HG02852 (cell line): ENCODE data around the gene CNTRL.
"Not testable (repeated sequence)": the region's sequence is repeated elsewhere in the genome, so short reads cannot be mapped to it uniquely, and the experiment has no call there.

Experiments used
- ATAC-seq: cut with Tn5 transposase; IDR thresholded peaks from one replicate; pipeline ENCODE4 v1.9.1; 2021; ENCODE audit warnings: mild to moderate bottlenecking, moderate library complexity; ENCODE audit not compliant: unreplicated experiment

CNTRL gene

DNA sequence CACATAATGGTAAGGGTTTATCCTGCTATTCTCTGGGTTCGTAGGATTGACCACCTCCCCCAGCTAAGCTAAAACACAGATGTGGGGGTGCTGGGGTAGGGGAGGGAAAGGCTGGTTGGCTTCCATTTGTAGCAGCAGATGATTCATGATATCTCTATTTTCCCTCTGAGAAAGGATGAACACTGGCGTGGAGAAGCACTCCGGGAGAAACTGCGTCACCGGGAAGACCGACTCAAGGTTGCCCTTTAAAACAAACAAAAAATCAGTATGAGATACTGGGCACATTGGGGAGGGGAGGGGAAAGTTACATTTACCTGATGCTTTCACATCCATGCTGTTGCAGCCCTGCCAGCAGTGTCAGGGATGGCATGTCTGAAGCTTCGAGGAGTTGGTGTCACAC lies 98.7 kb downstream of the CNTRL start:
- no peak for ATAC-seq

- no peak for ATAC-seq
Measured at GRCh38 chr9:121178676-121179372, 104.1 kb downstream of the CNTRL start.

DNA sequence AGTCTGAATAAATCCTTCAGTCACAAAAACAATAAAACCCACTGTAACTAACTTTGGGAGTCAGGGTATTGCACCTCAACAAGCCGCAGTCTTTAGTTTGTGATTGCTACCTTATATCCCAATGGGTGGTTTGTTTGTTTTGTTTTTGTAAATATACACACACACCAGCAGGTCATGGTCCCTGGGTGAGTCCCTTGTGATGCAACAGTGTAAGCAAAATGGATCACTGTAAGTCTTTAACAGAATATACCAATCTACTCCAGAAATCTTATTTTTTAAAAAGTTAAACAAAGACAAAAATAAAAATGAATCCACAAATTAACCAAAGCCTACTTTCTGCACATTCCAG lies 104.6 kb downstream of the CNTRL start:
- not testable (repeated sequence) for ATAC-seq

- ATAC-seq = no peak
Measured at GRCh38 chr9:121179930-121180681, 105.4 kb downstream of the CNTRL start.

GRCh38 chr9:121182101-121182836 lies 107.5 kb downstream of the CNTRL start:
- no peak for ATAC-seq

GRCh38 chr9:121182989-121183388 lies 108.2 kb downstream of the CNTRL start:
- ATAC-seq = no peak

DNA sequence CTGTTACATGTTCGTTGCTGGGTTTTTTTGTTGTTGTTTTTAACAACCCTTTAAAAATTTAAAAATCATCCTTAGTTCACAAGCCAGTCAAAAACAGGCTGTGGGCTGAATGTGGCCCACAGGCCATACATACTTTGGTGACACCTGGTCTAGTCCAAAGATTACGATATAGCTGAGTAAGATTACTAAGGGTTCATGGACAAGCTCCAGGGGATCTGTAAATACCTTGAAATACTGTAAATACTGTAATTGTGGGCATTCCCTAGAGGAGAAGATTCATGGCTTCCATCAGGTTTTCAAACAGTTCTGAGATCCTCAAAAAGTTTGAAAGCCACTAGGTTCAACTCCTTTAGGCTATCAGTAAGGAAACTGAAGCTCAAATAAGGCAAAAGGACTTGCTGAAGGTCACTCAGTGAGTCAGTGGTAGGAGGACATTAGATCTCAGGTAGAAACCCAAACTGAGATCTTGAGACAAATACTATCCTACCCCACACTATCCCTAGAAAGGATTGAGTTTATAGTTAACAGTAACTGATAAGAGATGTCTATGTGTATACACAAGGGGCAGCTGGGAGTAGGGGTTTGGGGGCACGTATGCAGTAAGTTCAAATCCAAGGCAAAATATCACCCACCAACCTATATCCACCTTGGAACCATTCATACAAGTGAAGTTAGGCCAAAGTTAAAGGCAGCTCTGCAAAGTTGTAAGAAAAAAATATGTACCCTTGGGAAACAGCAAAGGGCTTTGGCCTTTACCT lies 109.1 kb downstream of the CNTRL start:
- ATAC-seq = no peak

DNA sequence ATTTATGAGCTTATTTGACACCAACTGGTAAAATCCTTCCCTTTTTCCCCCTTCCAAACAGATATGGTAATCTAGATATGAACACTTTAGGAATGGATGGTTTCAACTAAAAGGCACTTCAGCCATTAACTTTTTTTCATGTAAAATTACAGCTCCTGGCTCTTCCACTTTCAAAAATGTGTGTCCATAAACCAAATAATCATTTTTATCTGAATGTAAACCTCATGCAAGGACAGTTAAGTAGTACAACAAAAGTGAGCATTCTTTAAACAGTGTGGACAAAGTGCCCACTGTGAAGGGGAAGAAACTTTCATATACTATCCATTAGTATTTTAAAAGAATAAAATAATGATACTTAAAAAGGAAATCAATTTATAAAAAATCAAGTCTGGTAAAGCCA lies 109.7 kb downstream of the CNTRL start:
- no peak for ATAC-seq

DNA sequence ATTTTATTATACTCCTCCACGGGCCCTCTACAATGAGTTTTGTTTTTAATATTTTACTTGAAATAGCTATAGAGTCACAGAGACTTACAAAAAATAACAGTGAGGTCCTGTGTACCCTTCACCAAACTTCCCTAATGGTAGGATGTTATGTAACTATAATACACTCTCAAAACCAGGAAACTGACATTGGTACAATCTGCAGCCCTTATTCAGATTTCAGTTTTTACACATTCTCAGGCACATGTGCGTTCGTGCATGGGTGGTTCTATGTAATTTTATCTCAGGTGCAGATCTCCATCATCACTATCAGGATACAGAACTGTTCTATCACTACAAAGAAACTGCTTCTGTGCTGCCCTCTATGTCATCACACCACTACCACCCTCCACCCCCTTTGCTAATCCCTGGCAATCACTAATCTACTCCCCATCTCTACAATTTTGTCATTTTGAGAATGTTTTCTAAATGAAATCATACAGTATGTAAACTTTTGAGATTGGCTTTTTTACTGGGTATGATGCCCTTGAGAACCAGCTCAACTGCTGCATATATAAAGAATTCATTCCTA lies 110.5 kb downstream of the CNTRL start:
- no peak for ATAC-seq

DNA sequence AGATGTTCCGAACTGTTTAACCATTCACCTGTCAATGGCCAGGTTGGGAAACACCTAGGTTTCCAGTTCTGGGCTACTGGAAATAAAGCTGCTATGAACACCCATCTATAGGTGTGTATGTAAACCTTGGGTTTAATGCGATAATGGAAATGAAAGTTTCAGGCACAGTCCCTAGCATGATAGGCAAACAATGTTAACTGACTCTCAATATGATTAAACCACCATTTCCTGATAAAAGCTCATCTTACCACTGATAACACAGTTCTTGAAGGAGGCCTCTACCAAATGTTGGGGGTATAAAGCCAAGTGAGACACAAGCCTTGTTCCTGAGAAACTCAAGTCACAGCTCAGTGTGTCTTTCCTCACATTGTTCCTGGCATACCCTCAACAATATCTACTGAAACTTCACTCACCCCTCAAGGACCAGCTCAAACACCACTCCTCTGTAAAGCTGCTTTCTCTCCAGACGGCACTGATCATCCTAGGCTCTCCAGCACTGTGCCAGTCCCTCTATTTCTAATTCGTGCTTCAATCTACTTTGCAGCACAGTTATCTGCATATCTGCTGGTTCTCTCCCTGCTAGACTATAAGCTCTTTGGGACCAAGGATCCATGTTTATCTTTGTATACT lies 111.1 kb downstream of the CNTRL start:
- no peak for ATAC-seq

- ATAC-seq = no peak
Measured at GRCh38 chr9:121187636-121188305, 113.0 kb downstream of the CNTRL start.

GRCh38 chr9:121189006-121189405 lies 114.3 kb downstream of the CNTRL start:
- no peak for ATAC-seq

GRCh38 chr9:121189660-121190059 lies 114.9 kb downstream of the CNTRL start:
- ATAC-seq = no peak

DNA sequence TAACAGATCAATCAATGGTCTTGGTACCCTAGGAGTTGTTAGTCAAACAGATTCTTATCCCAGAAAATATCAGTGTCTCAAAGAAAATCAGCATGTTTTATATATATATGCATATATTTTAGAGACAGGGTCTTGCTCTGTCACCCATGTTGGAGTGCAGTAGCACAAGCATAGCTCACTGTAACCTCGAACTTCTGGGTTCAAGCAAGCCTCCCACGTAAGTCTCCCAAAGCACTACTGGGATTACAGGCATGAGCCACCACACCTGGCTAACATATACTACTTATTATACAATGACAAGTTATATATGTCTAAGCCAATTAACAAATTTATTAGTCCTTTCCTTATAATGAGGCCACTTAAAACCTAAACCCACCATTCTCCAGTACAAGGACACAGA lies 116.5 kb downstream of the CNTRL start:
- no peak for ATAC-seq

- no peak for ATAC-seq
Measured at GRCh38 chr9:121192518-121192917, 117.8 kb downstream of the CNTRL start.

- ATAC-seq = no peak
Measured at GRCh38 chr9:121192959-121193640, 118.3 kb downstream of the CNTRL start.

GRCh38 chr9:121194730-121195129 lies 120.0 kb downstream of the CNTRL start:
- no peak for ATAC-seq

GRCh38 chr9:121196389-121196788 lies 121.6 kb downstream of the CNTRL start:
- no peak for ATAC-seq

- ATAC-seq = no peak
Measured at GRCh38 chr9:121197132-121197531, 122.4 kb downstream of the CNTRL start.
